ENCODE measurements around the gene PIK3IP1.
"Not testable (repeated sequence)": the region's sequence is repeated elsewhere in the genome, so short reads cannot be mapped to it uniquely, and the experiment has no call there.

The PIK3IP1 gene, protein sequence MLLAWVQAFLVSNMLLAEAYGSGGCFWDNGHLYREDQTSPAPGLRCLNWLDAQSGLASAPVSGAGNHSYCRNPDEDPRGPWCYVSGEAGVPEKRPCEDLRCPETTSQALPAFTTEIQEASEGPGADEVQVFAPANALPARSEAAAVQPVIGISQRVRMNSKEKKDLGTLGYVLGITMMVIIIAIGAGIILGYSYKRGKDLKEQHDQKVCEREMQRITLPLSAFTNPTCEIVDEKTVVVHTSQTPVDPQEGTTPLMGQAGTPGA

DNA sequence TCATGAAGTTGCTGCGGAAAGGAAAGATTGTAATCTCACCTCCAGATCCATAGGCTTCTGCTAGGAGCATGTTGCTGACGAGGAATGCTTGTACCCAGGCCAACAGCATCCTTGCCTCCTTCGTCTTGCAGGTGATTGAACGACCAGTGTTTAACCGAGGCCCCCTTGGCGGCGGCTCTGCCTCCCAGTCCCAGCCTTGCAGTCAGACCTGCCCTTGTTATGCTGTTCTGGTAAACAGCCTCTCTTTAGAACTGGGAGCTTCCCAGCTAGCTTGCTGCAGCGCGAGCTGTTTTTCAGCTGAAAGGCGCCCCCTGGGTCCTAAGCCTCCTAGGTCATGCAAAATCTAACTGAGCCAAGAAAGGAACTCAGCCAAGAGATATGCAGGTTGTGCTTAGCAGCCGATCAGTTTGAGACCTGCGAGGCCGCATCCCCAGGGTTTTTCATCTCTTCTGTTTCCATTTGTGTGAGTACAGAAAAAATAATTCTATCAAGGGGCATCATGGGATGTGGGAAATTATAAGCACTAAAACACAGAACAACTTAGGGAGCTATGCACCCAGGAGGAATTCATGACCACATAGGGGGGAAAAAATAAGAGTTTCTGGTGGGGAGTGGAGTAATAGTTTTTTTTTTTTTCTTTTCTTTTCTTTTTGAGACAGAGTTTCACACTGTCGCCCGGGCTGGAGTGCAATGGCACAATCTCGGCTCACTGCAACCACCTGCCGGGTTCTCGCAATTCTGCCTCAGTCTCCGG, at the start of gene PIK3IP1:
TSS of gene PIK3IP1 (minus strand) at position 253 of the 754 bp plus-strand sequence. CDS start at position 109, 144 bp downstream.
- peak; percentile 75 for DNase-seq (ENCODE audit: low read depth)

DNA sequence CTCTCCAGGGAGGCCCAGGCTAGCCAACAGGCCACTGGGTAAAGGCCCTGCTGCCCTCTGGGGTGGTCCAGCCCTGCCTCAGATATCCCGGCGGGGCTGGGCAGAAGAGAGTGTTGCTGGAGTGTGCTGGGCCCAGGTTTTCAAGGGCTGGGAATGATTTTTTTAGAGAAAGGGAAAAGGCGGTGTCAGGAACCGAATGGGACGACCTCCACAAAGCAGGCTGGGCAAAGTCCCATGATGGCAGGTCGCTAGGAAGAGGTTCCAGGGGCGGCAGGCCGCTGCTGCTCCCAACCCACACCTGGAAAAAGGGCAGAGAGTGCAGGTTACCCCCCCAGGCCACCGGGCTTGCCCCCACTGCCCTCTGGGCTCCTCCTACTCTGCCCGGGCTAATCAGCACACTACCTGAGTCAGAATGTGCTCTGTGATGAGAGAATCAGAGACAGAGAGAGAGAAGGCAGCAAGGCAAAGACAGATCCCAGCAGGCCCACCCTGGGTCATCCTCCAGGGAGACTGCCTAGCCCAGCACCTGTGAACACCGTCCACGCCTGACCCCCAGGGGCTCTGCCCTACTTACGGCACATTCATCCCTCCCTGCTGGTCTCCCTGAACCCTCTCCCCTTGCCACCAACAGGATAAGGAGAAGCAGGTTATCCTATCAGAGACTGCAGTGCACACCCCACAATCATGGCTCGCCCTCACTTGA, 49.2 kb upstream of the PIK3IP1 start:
- DNase-seq (ENCODE audit: low read depth), result no peak

DNA sequence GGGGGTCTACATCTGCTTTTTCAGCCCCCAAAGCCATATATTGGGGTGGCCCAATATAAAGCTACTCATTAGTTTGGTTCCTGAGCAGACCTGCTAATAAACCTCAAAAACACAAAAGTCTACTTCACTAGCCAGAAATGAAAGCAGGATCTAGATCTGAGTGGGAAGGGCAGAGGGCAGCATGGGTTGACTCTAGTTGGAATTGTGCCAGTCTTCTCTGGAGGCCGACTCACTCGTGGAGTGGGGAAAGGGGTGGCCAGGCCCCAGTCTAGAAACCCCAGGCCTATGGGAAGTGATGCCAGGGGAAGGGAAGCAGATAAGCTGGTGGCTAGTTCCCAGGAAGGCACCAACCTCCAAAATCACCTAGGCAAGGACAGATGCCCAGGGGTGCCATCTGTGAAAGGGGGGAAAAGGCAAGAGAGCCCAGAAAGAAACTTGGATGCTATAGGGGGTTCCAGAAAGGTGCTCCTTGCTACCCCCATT, 48.5 kb upstream of the PIK3IP1 start:
- no peak for DNase-seq (ENCODE audit: low read depth)

DNA sequence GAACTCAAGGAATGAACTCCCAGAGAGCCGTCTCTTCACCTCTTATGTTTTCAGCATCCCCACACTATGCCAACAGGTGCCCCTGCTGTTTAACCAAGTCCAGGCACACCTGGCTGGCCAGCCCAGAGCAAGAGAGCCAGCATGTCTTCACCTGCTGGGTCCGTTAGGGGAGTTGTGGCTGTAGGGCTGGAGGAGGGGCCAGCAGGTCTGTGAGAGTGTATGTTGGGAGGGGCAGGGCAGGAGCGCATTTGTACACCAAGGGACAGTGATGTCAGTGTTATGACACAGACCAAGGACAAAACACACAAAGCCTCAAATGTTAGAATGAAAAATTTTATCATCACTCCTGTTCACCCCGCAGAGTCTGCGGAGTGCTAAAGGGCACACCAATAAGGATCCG, 48.1 kb upstream of the PIK3IP1 start:
- no peak for DNase-seq (ENCODE audit: low read depth)

DNA sequence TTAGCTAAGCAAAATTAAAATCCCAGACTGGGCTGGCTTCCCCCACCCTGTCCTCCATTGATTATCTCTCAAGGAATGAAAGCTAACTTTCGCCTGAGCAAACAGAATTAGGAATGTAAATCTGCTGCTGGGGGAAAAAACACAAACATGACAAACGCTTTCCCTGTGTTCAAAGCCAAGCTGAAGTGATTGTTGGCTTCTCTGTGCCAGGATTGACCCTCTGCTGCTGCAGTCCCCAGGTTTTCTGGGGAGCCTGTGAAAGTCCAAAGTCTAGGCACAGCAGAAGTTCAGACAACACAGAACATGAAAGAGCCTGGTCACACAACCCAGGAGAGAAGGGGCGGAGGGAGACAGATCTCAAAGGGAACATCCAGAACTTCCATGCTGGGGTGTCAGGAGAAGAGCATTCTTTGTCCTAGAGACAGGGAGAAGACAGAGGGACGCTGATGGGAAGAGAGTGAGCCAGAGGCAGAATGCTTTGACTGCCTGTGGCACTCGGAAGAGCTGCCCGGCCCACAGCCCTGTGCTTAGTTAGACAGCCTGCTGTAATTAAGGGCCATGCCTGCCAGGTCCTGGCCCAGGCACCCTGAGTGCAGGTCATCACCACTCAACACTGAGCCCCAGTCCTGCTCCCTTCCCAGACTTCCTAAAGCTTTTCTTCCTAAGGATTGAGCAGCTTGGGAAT, 47.0 kb upstream of the PIK3IP1 start:
- no peak for DNase-seq (ENCODE audit: low read depth)

DNA sequence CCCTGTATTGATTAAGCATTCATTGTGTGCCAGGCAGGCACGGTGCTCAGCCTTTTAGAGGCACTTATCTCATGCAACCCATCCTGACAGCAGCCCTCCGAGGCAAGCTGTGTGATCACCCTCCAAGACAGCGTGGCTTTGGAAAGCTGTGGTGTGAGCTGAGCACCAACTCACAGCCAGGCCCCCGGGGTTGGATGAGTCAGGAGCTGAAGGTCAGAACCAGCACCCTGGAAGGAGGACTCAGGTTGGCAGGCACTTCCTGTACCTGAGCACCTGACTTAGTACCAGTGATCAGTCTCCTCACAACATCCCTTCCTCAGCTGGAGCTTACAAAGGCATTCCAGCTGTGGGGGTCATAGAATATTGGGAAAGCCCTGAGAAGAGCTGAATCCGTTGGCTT, 44.9 kb upstream of the PIK3IP1 start:
- peak; percentile 8 for DNase-seq (ENCODE audit: low read depth)

DNA sequence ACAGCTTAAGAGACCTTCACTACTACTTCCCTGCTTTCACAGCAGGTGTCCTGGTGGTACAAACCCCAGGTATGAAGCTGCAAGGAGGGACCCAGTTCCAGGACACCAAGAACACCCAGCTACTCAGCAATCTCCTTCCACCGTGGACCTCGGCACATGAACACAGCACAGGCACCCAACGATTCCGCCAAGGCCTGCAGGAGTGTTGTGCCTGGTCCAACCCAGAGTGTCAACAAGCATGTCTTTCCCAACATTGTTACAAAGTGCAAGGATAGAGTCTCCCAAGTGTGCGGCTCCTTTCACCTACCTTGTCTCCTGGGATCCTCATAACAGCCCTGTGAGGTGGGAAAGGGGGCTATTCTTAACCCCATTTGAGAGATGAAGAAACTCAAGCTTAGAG, 42.0 kb upstream of the PIK3IP1 start:
- no peak for DNase-seq (ENCODE audit: low read depth)

DNA sequence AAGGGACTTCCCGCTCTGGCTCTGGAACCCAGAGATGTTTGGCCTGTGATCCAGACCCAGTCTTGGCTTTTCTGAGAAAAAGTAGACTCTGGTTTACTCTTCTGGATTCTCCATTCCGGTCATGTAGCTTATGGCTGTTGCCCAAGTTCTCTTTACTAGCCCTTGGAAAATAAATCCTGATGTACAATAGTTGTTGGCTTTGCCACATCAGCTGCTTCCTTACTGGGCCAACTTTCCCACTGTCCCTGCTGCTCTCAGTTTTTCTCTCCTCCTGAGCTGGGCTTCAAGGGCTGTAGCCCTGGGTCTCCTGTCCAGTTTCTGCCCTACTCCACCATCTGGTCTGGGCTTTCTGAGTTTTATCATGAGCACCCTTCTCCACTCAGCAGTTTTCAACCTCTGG, 41.4 kb upstream of the PIK3IP1 start:
- DNase-seq (ENCODE audit: low read depth), result no peak

DNA sequence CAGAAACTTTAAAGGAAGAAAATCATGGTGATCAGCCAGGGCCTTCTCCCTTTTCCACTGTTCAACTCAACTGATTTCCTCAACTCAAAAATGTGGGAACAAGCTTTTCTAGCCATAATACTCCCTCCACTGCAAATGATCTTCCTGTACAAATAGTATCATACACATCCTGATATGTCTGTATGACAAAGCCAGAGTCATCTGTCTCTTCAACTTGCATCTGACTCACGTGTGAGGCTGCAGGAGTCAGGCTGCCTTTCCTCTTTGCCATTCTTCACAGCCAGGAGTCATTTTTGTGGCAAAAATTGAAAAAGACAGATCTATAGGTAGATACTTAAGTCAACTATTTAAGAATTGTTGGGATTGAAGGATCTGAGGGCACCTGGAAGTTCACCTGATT, 40.6 kb upstream of the PIK3IP1 start:
- no peak for DNase-seq (ENCODE audit: low read depth)

DNA sequence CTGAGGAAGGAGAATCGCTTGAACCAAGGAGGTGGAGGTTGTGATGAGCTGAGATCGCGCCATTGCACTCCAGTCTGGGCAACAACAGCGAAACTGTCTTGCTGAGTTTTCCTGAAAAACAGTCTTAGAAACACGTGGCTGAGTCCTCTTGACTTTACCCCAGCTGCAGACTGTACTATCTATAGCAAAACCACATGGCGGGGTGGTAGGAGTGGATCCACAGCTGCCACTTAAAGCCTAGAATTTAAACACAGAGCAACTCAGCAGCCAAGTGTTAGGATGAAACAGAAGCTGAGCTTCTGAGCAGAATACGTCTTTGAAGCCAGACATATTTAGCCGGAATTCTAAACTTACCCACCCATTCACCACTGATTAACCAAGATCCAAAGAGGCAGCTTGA, 39.7 kb upstream of the PIK3IP1 start:
- DNase-seq (ENCODE audit: low read depth), result no peak

DNA sequence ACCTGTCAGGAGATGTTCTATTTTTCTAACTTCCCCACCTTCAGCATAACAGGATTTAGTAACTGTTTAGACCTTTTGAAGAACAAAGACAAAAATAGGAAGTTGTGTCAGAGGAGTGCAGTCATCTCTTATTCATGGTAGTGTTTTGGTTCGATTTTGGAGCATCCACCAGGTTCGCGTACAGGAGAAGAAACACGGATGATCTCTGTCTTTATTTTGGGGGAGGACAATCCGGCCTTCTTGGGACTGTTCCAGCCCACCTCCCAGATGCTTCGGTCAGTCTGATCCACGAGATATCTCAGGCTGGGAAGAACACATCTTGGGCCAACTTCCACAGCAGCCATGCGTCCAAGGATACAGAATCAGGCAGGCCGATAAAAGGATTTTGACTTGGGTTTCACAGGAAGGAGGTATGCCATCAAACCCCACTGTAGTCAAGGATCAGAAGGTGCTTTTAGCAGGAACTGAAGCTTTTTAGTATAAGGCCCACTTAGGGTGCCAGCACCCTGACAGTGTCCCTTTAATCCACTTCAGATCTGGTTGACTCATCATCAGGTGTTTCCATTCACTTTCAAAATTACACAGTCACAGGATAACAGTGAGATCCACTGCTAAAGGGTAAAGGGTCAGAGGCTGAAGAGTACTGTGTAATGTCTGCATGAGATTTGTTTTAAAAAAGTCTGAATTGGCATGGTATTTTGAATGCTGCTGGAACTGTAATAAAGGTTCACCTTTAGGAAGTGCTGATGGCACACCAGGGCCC, 37.3 kb upstream of the PIK3IP1 start:
- no peak for DNase-seq (ENCODE audit: low read depth)

DNA sequence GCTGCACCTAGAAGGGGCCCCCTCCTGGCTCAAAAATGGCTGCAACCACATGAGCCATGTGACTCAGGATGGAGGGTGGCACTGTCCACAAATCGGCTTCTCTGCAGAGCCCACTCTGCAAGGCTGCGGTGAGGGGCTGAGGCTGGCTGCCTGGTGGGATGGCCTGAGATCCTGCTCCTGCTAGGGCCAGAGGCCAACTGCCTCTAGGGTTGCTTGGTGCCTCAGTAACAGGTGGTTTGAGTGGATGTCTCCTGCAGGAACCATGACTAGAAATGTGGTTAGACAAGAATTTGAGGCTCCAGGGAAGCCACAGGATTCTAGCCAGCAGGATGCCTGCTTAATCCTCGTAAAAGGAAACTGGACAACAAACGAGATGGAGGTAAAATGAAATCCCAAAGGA, 36.7 kb upstream of the PIK3IP1 start:
- DNase-seq (ENCODE audit: low read depth), result no peak

DNA sequence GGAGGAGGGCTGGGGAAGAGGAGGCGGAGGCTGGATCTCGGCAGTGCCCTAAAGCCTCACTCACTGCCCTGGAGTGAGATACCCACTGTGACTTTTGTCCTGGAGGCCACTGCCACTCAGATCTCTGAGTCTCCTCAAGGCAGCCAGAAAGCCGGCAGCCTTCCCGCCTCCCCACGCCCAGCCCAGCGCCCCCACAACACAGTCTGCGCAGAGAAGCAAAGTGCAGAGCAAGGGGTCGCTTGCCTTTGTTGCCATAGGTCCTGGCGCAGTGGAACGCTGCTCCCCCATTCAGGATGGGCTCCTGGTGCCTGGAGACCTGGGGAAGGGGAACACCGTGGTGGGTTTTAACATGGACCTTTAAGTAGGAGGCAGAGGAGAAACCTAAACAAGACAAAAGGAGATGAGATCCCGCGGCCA, 36.3 kb upstream of the PIK3IP1 start:
- DNase-seq (ENCODE audit: low read depth), result no peak

DNA sequence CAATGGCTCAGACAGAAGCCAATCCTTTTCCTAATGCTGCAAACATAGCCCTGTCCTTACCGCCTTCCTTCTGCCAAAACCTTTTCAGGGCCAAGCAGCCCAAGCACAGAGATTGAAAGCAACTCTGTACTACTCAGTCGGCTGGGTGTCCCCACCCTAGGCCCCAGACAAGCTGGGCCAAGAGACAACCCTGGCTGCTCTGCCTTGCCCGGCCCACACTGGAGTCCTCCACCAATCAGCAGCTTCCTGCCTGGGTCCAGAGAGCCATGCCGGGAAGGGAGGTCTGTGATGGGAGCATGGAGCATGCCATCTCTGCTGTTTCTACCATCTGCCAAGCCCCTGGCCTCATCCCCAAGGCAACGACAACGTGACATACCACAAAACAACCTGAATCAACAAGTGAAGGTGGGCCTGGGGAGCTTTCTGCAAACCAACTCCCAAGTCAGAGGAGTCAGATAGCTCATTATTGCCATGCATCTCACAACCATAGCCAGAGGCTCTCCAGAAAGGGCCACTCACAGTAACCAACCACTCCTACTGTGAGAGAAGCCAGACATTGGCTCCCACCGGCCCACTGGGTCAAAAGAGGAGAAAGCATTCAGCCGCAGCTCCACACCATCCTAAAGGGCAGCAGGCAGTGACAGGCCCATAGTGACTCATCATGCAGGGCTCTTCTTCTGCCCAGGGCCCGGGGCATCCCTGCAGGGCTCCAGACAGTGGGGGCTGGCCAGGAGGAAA, 35.7 kb upstream of the PIK3IP1 start:
- no peak for DNase-seq (ENCODE audit: low read depth)

DNA sequence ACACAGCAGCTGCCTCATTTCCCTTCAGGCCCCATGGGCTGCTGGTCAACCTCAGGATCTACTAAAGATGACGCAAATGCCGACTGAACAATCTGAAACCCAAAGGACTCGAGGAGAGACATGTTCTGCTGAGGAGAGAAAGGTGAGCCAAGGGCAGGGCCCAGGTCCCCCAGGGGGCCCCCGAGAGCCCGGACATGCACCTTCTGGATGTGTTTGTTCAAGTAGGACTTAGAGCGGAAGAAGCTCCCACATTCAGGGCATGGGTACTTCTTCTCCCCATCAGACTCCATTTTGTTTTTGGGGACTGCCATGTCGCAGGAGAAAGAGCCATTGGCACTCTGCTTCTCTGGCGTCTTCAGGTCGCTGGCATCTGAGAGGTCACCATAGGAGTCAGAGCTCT, 34.6 kb upstream of the PIK3IP1 start:
- no peak for DNase-seq (ENCODE audit: low read depth)

DNA sequence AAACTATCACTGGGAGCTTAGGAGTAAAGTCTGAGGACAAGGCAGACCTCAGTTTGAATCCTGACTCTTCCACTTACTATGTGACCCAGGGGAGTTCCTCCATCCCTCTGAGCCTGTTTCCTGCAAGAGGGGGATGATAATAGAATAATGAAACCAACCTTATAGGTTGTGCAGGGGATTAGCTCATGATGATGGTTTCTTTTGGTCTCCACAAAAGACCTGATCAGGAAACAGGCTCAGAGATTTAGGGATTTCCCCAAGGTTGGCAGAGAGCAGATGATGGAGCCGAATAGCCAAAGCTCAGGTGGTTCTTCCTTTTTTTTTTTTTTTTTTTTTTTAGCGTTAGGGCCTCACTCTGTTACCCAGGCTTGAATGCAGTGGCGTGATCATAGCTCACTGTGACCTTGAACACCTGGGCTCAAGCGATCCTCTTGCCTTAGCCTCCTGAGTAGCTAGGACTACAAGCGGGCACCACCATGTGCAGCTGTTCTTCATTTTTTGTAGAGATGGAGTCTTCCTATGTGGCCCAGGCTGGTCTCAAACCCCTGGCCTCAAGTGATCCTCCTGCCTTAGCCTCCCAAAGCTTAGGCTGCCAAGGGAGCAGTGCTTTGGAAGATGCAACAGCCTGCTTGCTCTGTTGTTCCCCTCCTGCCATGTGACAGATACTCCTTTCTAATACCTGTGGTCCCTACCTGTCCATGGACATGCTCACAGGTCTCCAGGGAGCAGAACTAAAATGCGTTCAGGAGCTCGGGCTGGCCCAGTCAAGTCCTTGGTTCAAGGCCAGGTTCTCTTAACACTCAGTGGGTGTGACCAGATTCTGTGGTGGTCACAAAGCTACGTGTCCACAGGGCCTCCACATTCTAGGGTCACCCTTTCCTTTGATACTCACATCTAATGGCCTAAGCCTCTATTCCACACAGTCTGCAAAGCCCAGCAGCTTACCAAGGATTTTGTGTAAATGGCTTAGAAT, 31.6 kb upstream of the PIK3IP1 start:
- DNase-seq (ENCODE audit: low read depth), result no peak

DNA sequence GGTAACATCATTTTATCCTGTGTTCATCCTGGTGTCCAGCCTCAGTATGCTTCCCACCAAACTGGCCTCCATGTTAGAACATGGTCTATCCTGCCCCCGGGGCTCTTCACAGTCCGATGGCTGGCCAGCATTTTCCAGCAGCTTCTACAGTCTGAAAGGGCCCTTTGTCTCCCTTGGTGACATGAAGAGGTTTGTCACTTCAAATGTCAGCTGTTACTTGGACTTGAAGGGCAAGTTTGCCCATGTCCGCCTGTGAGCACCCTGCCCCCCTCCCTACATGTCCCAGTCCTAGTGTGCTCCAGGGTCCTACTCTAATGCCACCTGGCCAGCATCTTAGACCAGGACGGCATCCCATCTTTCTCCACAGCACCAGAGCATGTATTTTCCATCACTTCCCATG, 29.1 kb upstream of the PIK3IP1 start:
- DNase-seq (ENCODE audit: low read depth), result no peak

DNA sequence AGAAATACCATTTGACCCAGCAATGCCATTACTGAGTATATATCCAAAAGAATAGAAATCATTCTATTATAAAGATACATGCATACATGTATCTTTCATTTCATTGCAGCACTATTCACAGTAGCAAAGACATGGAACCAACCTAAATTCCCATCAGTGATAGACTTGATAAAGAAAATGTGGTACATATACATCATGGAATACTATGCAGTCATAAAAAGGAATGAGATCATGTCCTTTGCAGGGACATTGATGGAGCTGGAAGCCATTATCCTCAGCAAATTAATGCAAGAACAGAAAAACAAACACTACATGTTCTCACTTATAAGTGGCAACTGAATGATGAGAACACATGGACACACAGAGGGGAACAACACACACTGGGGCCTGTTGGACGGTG, 21.9 kb upstream of the PIK3IP1 start:
- DNase-seq (ENCODE audit: low read depth), result not testable (repeated sequence)

DNA sequence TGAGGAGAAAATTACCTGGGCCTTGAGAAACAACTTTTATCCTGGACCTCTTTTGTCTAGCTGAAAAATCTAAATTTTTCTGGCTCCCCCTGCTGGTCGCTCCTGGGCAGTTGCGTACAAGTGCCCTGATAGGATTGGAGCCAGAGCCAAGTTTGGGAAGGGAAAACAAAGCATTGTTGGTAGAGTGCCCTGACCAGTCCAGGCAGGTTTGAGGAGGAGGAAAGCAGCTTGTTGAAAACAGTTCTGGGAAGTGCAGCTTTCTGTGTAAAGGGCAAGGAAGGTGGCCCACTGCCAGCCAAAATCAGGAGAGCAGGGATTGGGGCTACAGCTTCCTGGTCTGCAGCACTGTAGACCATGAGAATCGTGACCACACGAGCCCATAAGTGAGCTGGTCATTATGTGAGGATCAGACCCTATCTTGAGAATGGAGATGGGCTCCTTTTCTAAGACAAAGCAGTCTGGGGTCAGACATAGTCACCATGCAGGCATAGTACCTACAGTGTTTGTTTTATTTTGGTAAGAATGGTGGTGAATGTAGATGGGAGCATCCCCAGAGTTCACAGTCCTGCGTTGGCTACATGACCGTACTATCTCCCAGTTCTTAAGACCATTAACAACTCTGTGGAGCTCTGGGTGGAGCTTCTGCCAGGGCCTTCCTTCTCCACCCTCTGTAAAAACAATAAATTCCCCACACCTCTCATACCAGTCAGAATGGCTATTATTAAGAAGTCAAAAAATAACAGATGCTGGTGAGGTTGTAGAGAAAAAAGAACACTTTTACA, 21.3 kb upstream of the PIK3IP1 start:
- DNase-seq (ENCODE audit: low read depth), result peak; percentile 52
